ENCODE data around the gene LMOD3. TPM values are rescaled to one million over a fixed set of nuclear protein-coding genes. Genes with fewer than 3 reads are reported as not detected.
A peak's percentile ranks its signal among the peaks of the same experiment; 100 is the strongest.

Gene LMOD3
- total RNA-seq, 4 donors from 2014 or later = 0.21 TPM; not detected in 3

DNA sequence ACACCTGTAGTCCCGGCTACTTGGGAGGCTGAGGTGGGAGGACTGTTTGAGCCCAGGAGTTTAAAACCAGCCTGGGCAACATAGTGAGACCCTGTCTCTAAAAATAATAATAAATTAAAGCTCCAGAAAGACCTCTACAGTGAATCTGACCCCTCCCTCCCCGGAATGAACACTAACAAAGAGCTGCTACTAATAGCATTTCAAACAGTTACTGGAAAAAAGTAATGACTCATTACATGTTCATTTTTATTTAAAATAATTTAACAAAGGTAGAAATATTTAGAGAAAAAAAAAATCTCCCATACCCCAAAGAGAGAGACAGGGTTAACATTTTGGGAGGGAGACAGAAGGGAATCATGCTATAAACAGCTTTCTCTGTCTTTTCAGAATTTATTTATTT, 40.0 kb downstream of the LMOD3 start:
- intact Hi-C loops (cut with DNase I) = no loop called here
- peak overlapping the region in 1 of 3 donors; percentile 55 for H3K27ac ChIP-seq
- TF ChIP-seq POLR2A (IDR thresholded peaks at IDR 0.05) = no peak
- TF ChIP-seq, protein P1, sequence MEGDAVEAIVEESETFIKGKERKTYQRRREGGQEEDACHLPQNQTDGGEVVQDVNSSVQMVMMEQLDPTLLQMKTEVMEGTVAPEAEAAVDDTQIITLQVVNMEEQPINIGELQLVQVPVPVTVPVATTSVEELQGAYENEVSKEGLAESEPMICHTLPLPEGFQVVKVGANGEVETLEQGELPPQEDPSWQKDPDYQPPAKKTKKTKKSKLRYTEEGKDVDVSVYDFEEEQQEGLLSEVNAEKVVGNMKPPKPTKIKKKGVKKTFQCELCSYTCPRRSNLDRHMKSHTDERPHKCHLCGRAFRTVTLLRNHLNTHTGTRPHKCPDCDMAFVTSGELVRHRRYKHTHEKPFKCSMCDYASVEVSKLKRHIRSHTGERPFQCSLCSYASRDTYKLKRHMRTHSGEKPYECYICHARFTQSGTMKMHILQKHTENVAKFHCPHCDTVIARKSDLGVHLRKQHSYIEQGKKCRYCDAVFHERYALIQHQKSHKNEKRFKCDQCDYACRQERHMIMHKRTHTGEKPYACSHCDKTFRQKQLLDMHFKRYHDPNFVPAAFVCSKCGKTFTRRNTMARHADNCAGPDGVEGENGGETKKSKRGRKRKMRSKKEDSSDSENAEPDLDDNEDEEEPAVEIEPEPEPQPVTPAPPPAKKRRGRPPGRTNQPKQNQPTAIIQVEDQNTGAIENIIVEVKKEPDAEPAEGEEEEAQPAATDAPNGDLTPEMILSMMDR (IDR thresholded peaks at IDR 0.05) = no peak

DNA sequence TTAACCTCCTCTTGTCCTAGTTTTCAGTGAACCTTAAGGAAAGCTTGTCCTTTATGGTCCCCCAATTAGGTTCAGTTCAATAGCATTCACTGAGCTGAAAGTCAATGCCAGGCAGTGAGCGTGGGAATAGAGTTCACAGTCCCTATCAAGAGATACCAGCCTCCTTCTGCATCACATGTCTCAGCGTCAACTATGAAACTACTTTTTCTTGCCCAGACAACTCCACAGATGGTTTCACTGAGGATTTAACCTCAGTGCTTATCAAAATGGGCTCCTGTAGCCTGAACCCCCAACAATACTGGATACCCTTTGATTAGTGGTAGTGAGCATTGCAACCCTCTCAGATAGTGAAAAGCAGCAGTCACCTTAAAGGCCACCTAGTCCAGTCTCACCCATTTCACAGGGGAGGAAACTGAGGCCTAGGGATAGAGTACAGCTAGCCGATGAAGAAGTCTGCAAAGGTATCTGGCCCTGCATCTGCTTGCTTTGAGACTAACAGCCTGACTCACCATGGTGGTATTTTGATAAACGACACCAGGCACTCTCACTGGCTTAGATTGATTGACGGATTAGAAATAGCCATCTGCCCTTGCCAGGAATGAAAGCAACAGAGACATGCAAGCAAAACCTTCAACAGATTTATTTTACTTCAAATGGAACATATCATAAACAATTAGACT, 40.7 kb downstream of the LMOD3 start:
- H3K4me1 ChIP-seq = peaks cover 37 to 57% of the 10 kb centered on the region in 2 donors
- WGBS, 2 donors = 88 to 90% methylated on average over 5 of the region's 5 CpGs
- H3K36me3 ChIP-seq = no peaks in the 10 kb centered on the region
- no peaks in the 10 kb centered on the region for H3K27me3 ChIP-seq
- TF ChIP-seq, protein P1 (IDR thresholded peaks at IDR 0.05) = no peak
- TF ChIP-seq POLR2A (IDR thresholded peaks at IDR 0.05) = no peak
- peak overlapping the region in 1 of 3 donors; percentile 55 for H3K27ac ChIP-seq
- no peaks in the 10 kb centered on the region for H3K9me3 ChIP-seq
- no peak overlapping the region for H3K4me3 ChIP-seq (replicated peaks in 1 of 3)
- DNase-seq = no peak
- intact Hi-C loops (cut with DNase I) = no loop called here

More for the DNA sequence above, 40.0 kb downstream of the LMOD3 start:
- Histone ChIP-seq H3K36me3 (no peaks in the 10 kb centered on the region), H3K9me3 (no peaks in the 10 kb centered on the region), H3K4me3 (replicated peaks in 1 of 3) (no peak overlapping the region), H3K4me1 (peaks cover 44 to 64% of the 10 kb centered on the region in 2 donors), H3K27me3 (no peaks in the 10 kb centered on the region)
- DNase-seq = no peak
- 68 to 81% methylated on average over 2 of the region's 2 CpGs for WGBS, 2 donors

DNA sequence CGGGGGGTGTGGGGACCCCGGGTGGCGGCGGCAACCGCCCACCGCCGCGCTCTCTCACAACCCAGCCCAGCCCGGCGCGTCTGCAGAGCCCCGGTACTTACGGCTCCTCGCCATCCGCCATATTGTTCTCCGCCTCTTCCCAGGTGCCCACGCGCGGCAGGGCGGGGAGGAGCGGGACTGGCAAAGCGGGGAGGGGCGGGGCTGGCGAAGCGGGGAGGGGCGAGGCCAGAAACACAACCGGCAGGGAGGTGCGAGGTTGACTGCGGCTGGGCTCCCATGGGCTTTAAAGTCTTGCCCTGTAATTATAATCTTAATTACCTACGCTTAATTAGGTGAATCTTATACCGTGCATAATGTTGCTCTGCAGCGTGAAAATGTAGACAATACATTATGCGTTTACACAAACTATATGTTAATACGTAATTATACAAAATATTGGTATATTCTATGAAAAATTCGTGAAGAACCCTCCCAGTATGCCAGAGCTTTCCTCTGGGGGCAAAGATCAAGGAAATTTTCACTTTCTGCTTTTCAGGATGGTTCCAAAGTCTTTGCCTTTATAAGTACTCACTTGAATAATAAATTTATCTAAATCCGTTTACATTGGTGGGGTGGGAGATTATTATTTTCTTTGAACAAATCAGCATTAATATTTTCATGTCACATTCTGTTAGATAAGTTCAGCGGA, 42.0 kb downstream of the LMOD3 start, which contains the start of gene UBA3:
Gene UBA3 (minus strand): TSS at position 133 of the 688 bp plus-strand sequence. CDS start 12 bp downstream, at position 121.
- WGBS, 2 donors = 5 to 10% methylated on average over 18 to 37 of the region's 37 CpGs
- TF ChIP-seq, protein P1 (IDR thresholded peaks at IDR 0.05) = no peak
- peak in 1 of 2 donors; percentile 77 for TF ChIP-seq POLR2A (IDR thresholded peaks at IDR 0.05)
- Histone ChIP-seq H3K9me3 (no peaks in the 10 kb centered on the region), H3K27ac (peak within 1 kb of the TSS in 2 of 3 donors; percentile 65 to 69), H3K4me1 (peaks cover 30 to 51% of the 10 kb centered on the region in 2 donors), H3K36me3 (no peaks in the 10 kb centered on the region), H3K4me3 (replicated peaks in 1 of 3) (peak within 1 kb of the TSS in 2 of 3 donors; percentile 74 to 90), H3K27me3 (no peaks in the 10 kb centered on the region)
- peak; percentile 90 to 93 for DNase-seq
- intact Hi-C loops (cut with DNase I) = no loop called here

DNA sequence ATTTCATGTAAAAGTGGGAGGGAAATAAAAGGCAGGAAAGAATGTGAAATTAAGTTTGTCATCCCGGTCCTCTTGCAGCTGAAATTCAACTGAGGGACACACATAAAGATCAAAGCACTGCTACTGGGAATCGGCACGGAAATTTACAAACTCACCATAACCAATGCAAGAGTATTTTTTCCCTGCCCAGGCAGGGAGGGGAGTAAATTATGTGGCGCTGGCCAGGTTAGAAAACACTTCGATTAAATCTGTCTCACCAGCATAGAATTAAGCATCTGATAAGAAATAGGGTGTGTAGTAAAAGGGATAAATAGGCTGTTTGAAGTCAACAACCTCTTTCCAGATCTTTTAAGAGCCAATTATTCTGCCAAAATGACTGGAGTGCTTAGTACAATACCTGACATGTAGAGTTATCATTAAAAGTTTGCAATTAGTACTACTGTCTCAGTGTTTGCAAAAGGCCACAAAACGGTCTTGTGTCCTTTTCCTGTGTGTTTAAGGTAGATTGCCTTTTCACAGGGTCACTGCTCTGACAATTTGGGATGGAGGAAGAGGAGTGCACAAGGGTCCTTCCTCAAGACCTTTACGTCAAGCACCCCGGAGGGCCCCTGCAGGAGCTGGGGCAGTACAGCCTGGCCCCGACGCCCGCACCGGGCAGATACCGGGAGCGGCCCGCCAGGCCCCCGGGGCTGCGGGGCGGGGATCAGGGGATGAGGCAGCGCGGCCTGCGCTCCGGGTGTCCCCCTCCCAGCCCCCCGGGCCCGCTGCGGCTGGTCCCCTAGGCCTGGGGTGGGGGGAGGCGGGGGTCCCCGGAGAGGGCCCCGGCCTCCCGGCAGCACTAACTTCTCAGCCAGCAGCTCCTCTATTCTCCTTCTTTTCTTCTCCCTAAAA, 42.9 kb downstream of the LMOD3 start:
- Histone ChIP-seq H3K27ac (peak overlapping the region in 2 of 3 donors; percentile 65 to 69), H3K27me3 (no peaks in the 10 kb centered on the region), H3K4me1 (peaks cover 29 to 49% of the 10 kb centered on the region in 2 donors), H3K9me3 (no peaks in the 10 kb centered on the region), H3K36me3 (no peaks in the 10 kb centered on the region), H3K4me3 (replicated peaks in 1 of 3) (peak overlapping the region in 2 of 3 donors; percentile 74 to 90)
- DNase-seq = peak in 1 of 2 donors; percentile 18
- WGBS, 2 donors = 5 to 8% methylated on average over 14 to 21 of the region's 29 CpGs
- TF ChIP-seq, protein P1 (IDR thresholded peaks at IDR 0.05) = no peak
- no peak for TF ChIP-seq POLR2A (IDR thresholded peaks at IDR 0.05)
- intact Hi-C loops (cut with DNase I) = no loop called here
